Body of pancreas (tissue), 4 donors: Measurements from ENCODE around the gene APOL2.
"Not testable (repeated sequence)": the region's sequence is repeated elsewhere in the genome, so short reads cannot be mapped to it uniquely, and the experiment has no call there.

Experiments
- CTCF ChIP-seq, 7 experiments: fragments of 450-650 bp in 4 of 7; fragments of 200-600 bp in 3 of 7; sonication (generic) in 3 of 7; IDR thresholded peaks; one replicate each; pipeline ENCODE4 v1.5.1; 2016 to 2019; ENCODE audit warnings: antibody characterized with exemption in 7 of 7
- POLR2A ChIP-seq, 3 donors: fragments of 450-650 bp; IDR thresholded peaks; one replicate each; pipeline ENCODE4 v1.6.1; 2016; ENCODE audit warnings: antibody characterized with exemption in 3 of 3, mild to moderate bottlenecking in 2 of 3

DNA sequence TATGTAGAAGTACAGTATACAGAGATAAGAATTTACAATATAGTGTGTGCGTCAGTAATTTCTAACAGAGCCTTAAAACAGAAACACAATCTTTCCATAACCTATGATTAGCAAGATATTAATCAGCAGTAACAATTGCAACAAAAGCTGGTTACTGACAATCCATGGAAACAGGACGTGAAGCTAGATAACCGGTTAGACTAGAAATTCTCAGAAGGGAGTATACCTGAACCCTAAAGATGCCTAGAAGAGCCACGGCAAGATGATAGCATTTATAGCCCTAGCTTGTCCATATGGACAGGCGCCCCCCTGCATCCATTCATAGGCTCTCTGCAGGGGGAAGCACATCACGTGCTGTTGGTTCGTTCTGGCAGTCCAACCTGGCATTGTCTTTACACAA lies 35.9 kb downstream of the APOL2 start:
- not testable (repeated sequence) for TF ChIP-seq POLR2A, CTCF (IDR thresholded peaks at IDR 0.05)
